ENCODE data around the gene ZCCHC10.

GRCh38 chr5:133050521-133050920 is 24.2 kb upstream of the ZCCHC10 start:
- TF ChIP-seq, protein P1, sequence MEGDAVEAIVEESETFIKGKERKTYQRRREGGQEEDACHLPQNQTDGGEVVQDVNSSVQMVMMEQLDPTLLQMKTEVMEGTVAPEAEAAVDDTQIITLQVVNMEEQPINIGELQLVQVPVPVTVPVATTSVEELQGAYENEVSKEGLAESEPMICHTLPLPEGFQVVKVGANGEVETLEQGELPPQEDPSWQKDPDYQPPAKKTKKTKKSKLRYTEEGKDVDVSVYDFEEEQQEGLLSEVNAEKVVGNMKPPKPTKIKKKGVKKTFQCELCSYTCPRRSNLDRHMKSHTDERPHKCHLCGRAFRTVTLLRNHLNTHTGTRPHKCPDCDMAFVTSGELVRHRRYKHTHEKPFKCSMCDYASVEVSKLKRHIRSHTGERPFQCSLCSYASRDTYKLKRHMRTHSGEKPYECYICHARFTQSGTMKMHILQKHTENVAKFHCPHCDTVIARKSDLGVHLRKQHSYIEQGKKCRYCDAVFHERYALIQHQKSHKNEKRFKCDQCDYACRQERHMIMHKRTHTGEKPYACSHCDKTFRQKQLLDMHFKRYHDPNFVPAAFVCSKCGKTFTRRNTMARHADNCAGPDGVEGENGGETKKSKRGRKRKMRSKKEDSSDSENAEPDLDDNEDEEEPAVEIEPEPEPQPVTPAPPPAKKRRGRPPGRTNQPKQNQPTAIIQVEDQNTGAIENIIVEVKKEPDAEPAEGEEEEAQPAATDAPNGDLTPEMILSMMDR (IDR thresholded peaks at IDR 0.05; ENCODE audit: insufficient read depth, low read length) = no peak
- TF ChIP-seq, protein P2, sequence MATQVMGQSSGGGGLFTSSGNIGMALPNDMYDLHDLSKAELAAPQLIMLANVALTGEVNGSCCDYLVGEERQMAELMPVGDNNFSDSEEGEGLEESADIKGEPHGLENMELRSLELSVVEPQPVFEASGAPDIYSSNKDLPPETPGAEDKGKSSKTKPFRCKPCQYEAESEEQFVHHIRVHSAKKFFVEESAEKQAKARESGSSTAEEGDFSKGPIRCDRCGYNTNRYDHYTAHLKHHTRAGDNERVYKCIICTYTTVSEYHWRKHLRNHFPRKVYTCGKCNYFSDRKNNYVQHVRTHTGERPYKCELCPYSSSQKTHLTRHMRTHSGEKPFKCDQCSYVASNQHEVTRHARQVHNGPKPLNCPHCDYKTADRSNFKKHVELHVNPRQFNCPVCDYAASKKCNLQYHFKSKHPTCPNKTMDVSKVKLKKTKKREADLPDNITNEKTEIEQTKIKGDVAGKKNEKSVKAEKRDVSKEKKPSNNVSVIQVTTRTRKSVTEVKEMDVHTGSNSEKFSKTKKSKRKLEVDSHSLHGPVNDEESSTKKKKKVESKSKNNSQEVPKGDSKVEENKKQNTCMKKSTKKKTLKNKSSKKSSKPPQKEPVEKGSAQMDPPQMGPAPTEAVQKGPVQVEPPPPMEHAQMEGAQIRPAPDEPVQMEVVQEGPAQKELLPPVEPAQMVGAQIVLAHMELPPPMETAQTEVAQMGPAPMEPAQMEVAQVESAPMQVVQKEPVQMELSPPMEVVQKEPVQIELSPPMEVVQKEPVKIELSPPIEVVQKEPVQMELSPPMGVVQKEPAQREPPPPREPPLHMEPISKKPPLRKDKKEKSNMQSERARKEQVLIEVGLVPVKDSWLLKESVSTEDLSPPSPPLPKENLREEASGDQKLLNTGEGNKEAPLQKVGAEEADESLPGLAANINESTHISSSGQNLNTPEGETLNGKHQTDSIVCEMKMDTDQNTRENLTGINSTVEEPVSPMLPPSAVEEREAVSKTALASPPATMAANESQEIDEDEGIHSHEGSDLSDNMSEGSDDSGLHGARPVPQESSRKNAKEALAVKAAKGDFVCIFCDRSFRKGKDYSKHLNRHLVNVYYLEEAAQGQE (IDR thresholded peaks at IDR 0.05; ENCODE audit: insufficient replicate concordance, low read depth) = no peak

All from HL-60 (cell line).